VCaP (cell line): ENCODE measurements around the gene PARP3.

Source experiments
- H3K27ac ChIP-seq: fragments of 450-650 bp; 2 replicates; pipeline ENCODE4 v1.5.1; 2017
- TF ChIP-seq, protein P1 (sequence below): fragments of 450-650 bp; conservative IDR thresholded peaks from 2 replicates; pipeline ENCODE4 v1.5.1; 2017; ENCODE audit warnings: mild to moderate bottlenecking, moderate library complexity

Gene PARP3

GRCh38 chr3:51987568-51987967 is 45.4 kb downstream of the PARP3 start:
- H3K27ac ChIP-seq: no peak overlapping the region
- TF ChIP-seq, protein P1, sequence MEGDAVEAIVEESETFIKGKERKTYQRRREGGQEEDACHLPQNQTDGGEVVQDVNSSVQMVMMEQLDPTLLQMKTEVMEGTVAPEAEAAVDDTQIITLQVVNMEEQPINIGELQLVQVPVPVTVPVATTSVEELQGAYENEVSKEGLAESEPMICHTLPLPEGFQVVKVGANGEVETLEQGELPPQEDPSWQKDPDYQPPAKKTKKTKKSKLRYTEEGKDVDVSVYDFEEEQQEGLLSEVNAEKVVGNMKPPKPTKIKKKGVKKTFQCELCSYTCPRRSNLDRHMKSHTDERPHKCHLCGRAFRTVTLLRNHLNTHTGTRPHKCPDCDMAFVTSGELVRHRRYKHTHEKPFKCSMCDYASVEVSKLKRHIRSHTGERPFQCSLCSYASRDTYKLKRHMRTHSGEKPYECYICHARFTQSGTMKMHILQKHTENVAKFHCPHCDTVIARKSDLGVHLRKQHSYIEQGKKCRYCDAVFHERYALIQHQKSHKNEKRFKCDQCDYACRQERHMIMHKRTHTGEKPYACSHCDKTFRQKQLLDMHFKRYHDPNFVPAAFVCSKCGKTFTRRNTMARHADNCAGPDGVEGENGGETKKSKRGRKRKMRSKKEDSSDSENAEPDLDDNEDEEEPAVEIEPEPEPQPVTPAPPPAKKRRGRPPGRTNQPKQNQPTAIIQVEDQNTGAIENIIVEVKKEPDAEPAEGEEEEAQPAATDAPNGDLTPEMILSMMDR: no peak

- TF ChIP-seq, protein P1: no peak
- no peak overlapping the region for H3K27ac ChIP-seq
These were observed 46.4 kb downstream of the PARP3 start for GRCh38 chr3:51988286-51989146.

- H3K27ac ChIP-seq: peak overlapping the region; percentile 21
These were observed 48.4 kb downstream of the PARP3 start for GRCh38 chr3:51990501-51990971.

- TF ChIP-seq, protein P1: no peak
These were observed 50.0 kb downstream of the PARP3 start for GRCh38 chr3:51992017-51992682.

GRCh38 chr3:51993657-51994056 is 51.5 kb downstream of the PARP3 start:
- peak overlapping the region; percentile 91 for H3K27ac ChIP-seq

More at GRCh38 chr3:51992017-51992682, 50.0 kb downstream of the PARP3 start:
- peak overlapping the region; percentile 91 for H3K27ac ChIP-seq

DNA sequence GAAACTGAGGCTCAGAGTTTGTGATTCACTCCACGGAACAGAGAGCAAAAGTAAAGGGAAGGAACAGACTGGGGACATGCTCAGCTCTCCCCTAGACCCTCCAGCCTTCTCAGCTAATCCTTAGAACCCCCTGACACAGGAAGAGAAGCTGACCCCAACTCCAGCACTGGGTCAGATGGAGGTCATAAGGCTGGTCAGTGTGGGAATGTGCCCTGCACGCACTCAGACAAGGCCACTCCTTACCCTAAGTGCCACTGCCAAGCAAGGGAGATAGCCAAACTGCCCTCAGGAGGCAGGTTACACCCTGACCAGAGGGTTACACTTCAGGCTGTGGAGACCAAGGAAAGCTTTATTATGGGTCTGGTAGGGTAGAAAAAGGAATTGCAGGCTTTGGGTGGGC is 52.4 kb downstream of the PARP3 start:
- peak overlapping the region; percentile 91 for H3K27ac ChIP-seq
- TF ChIP-seq, protein P1: no peak

DNA sequence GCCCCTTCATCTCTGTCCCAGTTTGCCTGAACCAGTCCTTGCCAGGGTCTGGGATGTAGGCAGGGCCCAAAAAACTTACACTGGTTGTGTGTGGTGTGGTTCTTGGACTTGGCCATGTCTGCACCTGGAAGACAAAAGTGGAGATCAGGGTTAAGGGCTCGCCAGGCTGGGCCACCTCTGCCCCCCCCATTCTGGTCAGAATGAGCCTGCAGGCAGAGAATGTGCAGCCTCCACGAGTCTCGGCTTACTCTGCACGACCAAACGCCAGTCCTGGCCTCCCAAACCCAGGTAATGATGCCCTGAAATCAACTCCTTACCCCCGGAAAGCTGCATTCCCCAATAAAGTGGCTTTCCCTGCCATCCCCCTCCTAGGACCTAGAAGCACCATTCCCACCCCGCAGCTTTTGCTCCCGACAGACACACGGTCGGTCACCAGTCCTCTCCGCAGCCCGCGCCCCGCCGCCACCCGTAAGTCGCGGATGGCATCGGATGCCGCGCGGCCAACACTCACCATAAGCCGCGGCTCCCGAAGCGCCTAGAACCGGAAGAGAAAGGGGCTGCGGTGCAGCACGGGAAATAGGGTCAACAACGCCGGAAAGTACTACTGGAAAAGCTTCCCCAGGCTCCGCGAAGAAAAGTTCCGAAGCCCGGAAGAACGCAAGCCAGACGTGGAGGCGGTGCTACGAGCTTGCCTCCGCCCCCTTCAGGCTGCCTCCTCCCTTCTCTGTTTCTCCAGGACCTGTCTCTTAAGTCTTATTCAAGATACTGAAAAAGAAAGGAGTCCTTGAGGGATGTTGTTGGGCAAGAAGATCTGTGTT is 53.4 kb downstream of the PARP3 start, which contains the start of gene RPL29:
TSS of gene RPL29 (minus strand) at position 550 of the 818 bp plus-strand sequence. CDS start at position 116, 434 bp downstream.
- H3K27ac ChIP-seq: peak within 1 kb of the TSS; percentile 91
- TF ChIP-seq, protein P1: no peak

DNA sequence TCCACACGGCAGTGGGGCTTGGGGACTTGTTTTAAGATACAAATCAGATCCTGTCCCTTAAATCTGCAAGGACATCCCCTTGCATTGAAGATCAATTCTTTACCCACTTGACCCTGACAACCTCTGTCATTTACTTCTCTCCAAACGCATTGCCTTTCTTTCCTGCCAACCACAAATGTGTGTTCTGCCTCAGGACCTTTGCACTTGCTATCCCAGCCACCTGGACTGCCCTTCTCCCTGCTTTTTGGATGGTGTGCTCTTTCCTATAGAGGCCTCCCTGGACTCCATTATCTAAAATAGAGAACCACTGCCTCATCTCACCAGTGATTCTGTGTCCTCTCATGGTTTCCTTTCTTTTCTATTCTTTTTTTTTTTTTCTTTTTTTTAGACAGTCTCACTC is 55.0 kb downstream of the PARP3 start:
- TF ChIP-seq, protein P1: no peak
- H3K27ac ChIP-seq: no peak overlapping the region
